AG04450 (cell line): Measurements from ENCODE around the gene BRD7. TPM values are rescaled to one million over a fixed set of nuclear protein-coding genes. Genes with fewer than 3 reads are reported as not detected.

Experiments
- CTCF ChIA-PET: fragments of 300-600, 350-600 bp; formaldehyde crosslinking; extraction: SDS; loops from one replicate; lab custom pipeline; 2022; ENCODE audit warnings: antibody characterized with exemption, inconsistent platforms; lab: Charles Lee
- POLR2A ChIA-PET: fragments of 350-600 bp; formaldehyde crosslinking; extraction: SDS; loops from one replicate; lab custom pipeline; 2021; ENCODE audit warnings: antibody characterized with exemption, inconsistent platforms; lab: Yijun Ruan, JAX
- DNase-seq: peaks from one replicate; pipeline ENCODE4 v3.0.0-alpha.2; 2011; ENCODE audit warnings: low read depth, low spot score
- H3K27ac ChIP-seq: one replicate; pipeline ENCODE4 v1.5.1; 2012; ENCODE audit warnings: low read depth, low read length, control low read depth
- H3K27me3 ChIP-seq: one replicate; pipeline ENCODE4 v1.6.0; 2012; ENCODE audit warnings: low read length; ENCODE audit not compliant: control insufficient read depth, insufficient read depth
- H3K4me3 ChIP-seq: 2 replicates; pipeline ENCODE4 v1.5.1; 2011; ENCODE audit warnings: mild to moderate bottlenecking, low read depth, low read length, control low read depth
- H3K9me3 ChIP-seq: 2 replicates; pipeline ENCODE4 v1.5.1; 2012; ENCODE audit warnings: low read length; ENCODE audit not compliant: control insufficient read depth, insufficient read depth
- CTCF ChIP-seq: IDR thresholded peaks from 2 replicates; pipeline ENCODE4 v1.5.1; 2011; ENCODE audit warnings: low read depth, low read length, control low read depth, inconsistent platforms
- polyA plus RNA-seq: library from polyadenylated mRNA; depleted of rRNA; stranded (reverse); fragments of >200 nt; gene quantifications from 2 replicates; pipeline ENCODE4 v1.2.3, GENCODE V29; 2011

The BRD7 gene
- polyA plus RNA-seq, 1 experiment = 69.2 TPM

DNA sequence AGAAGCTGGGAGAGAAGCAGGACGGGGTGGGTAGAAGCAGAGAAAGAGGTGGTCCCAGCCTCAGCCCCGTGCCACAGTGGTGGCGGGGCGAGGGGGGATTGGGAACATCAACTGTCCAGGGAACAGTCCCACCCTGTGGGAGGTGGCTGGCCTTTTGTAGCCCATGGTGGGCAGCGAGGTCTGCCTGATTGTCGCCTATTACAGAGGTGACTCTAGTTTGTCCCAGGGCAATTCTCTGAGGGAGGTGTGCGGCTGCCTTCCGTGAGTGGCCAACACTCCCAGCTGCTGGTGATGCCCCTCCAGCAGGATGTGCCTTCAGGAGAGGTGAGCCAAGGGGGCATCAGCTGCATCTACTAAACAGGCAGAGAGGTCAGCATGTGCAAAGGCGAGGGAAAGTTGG lies 5.0 kb upstream of the BRD7 start:
- no peak for DNase-seq
- CTCF ChIA-PET = interaction anchor here (1.1 to 6.3 kb wide), 3 partner anchors 291 to 432 kb away, joined by 3 to 54 read pairs (median 52); no protein-coding TSS in a partner anchor
- H3K27ac ChIP-seq = no peak overlapping the region
- TF ChIP-seq CTCF = no peak
- no peaks in the 10 kb centered on the region for H3K9me3 ChIP-seq
- H3K4me3 ChIP-seq = no peak overlapping the region
- POLR2A ChIA-PET = no interaction called here
- peaks cover 4% of the 10 kb centered on the region for H3K27me3 ChIP-seq

GRCh38 chr16:50373345-50373701 lies 4.5 kb upstream of the BRD7 start:
- H3K27me3 ChIP-seq = peaks cover 4% of the 10 kb centered on the region
- H3K9me3 ChIP-seq = no peaks in the 10 kb centered on the region
- TF ChIP-seq CTCF = no peak
- ChIA-PET CTCF (interaction anchor here (1.1 to 6.3 kb wide), 3 partner anchors 291 to 432 kb away, joined by 3 to 54 read pairs (median 52); no protein-coding TSS in a partner anchor), POLR2A (no interaction called here)
- DNase-seq = no peak
- no peak overlapping the region for H3K27ac ChIP-seq
- H3K4me3 ChIP-seq = no peak overlapping the region

DNA sequence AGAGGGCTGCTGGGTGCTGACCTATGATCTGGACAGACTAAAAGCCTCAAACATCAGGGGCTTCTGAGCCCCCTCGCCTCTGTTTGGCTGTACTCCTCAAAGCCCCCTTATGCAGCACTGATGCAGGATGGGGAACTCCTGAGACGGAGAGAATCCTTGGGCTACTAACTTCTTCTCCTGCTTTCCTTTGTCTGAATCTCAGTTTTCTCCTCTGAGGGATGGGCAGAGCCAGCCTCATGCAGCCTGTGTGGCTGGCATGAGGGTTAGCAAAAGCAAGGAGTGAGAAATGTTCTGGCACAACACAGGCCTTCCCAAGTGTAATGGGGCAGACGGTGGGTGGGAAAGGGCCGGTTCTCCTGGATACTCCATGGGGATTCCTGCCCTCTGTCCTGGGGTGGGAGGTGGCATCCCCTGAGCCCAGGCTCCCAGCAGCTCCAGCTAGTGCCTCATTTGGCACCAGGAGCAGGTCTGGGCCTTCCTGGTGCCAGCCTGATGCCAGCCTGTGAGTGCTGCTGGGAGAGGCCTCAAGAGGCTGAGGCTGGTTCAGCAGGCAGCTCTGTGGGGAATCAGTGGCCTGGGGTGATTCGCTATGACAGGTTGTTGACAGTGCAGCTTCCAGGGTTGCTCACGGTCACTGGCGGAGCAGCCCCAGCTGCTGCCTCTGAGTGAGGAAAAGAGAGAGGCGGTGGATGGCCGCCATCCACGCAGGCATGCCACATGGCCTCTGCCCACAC lies 4.0 kb upstream of the BRD7 start:
- POLR2A ChIA-PET = no interaction called here

DNA sequence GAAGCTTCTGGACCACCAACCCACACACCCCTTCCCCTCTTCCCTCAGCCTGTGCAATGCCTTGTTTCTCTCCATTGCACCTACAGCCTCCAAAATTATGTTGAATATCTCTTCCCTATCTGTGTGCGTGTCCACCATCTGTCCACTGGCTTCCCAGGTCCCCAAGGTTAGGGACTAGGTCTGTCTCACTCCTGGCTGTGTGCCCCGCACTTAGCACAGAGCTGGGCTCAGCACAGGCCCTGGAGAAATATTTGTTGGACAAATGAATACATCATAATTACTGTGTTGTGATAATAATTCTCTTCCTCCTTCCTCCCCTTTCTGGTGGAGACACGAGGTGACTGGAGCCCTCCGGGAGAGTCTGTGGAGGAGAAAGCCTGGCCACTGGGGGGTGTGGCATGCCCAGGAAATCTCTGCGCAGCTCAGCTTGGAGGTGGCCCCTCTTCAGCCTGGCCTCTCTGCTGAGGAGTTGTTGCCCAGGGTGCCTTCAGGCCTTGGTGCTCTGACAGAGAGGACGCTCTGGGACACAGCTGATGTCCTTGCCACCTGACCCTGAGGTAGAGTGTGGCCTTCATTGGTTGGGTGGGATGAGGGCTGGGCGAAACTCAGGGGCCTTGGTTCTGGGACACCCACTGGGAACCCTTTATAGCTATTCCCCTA lies 3.3 kb upstream of the BRD7 start:
- ChIA-PET CTCF (interaction anchor here (0.9 to 6.3 kb wide), 5 partner anchors 17 to 433 kb away, joined by 3 to 54 read pairs (median 4); no protein-coding TSS in a partner anchor), POLR2A (no interaction called here)
- no peak for DNase-seq
- no peak overlapping the region for H3K27ac ChIP-seq
- H3K9me3 ChIP-seq = no peaks in the 10 kb centered on the region
- H3K27me3 ChIP-seq = peaks cover 4% of the 10 kb centered on the region
- TF ChIP-seq CTCF = peak; percentile 31
- no peak overlapping the region for H3K4me3 ChIP-seq

More for the DNA sequence above, 4.0 kb upstream of the BRD7 start:
- CTCF ChIA-PET = interaction anchor here (0.9 to 6.3 kb wide), 6 partner anchors 18 to 433 kb away, joined by 3 to 54 read pairs (median 4); no protein-coding TSS in a partner anchor
- Histone ChIP-seq H3K27ac (no peak overlapping the region), H3K4me3 (no peak overlapping the region), H3K9me3 (no peaks in the 10 kb centered on the region), H3K27me3 (peaks cover 4% of the 10 kb centered on the region)
- DNase-seq = no peak
- TF ChIP-seq CTCF = no peak
